SK-MEL-5 (cell line): Measurements from ENCODE around the gene MEI4. TPM values are rescaled to one million over a fixed set of nuclear protein-coding genes. Genes with fewer than 3 reads are reported as not detected.
A peak's percentile ranks its signal among the peaks of the same experiment; 100 is the strongest.
"Not testable (repeated sequence)": the region's sequence is repeated elsewhere in the genome, so short reads cannot be mapped to it uniquely, and the experiment has no call there.

ENCODE experiments used
- DNase-seq: peaks from one replicate; pipeline ENCODE4 v3.0.0-alpha.2; 2016; ENCODE audit warnings: low read depth, low spot score
- in situ Hi-C: cut with HindIII; loops from 2 replicates; pipeline ENCODE4 v1.10.0; 2016; ENCODE audit warnings: low sequenced_read_pairs, high pct_unique_total_duplicates, low pct_unique_long_range_greater_than_20kb
- total RNA-seq: library from RNA; depleted of rRNA; stranded (reverse); fragments of >200 nt; shearing (Covaris generic); gene quantifications from 2 replicates; pipeline ENCODE4 v1.2.3, GENCODE V29; 2014

Gene MEI4
- total RNA-seq, 1 experiment from 2014 or later = not detected

- DNase-seq = no peak
- in situ Hi-C loops = no loop called here
Observed at GRCh38 chr6:77666340-77666739, 13.5 kb downstream of the MEI4 start.

GRCh38 chr6:77666846-77667245 is 14.0 kb downstream of the MEI4 start:
- in situ Hi-C loops = no loop called here
- DNase-seq = no peak

GRCh38 chr6:77669913-77670312 is 17.1 kb downstream of the MEI4 start:
- DNase-seq = no peak
- in situ Hi-C loops = no loop called here

GRCh38 chr6:77674211-77674610 is 21.4 kb downstream of the MEI4 start:
- in situ Hi-C loops = no loop called here
- DNase-seq = no peak

- DNase-seq = no peak
- in situ Hi-C loops = no loop called here
Observed at GRCh38 chr6:77678048-77678447, 25.2 kb downstream of the MEI4 start.

GRCh38 chr6:77683515-77683914 is 30.7 kb downstream of the MEI4 start:
- in situ Hi-C loops = no loop called here
- no peak for DNase-seq

GRCh38 chr6:77686931-77687330 is 34.1 kb downstream of the MEI4 start:
- DNase-seq = no peak
- in situ Hi-C loops = no loop called here

- in situ Hi-C loops = no loop called here
- DNase-seq = no peak
Observed at GRCh38 chr6:77688649-77689048, 35.8 kb downstream of the MEI4 start.

- in situ Hi-C loops, DNase-seq: not testable (repeated sequence)
Observed at GRCh38 chr6:77700095-77700494, 47.3 kb downstream of the MEI4 start.

GRCh38 chr6:77707603-77708002 is 54.8 kb downstream of the MEI4 start:
- in situ Hi-C loops = no loop called here
- DNase-seq = no peak

- no peak for DNase-seq
- in situ Hi-C loops = no loop called here
Observed at GRCh38 chr6:77715588-77715987, 62.7 kb downstream of the MEI4 start.

- in situ Hi-C loops = no loop called here
- no peak for DNase-seq
Observed at GRCh38 chr6:77716311-77716710, 63.5 kb downstream of the MEI4 start.

GRCh38 chr6:77736010-77736409 is 83.2 kb downstream of the MEI4 start:
- in situ Hi-C loops, DNase-seq: not testable (repeated sequence)

GRCh38 chr6:77740380-77740779 is 87.5 kb downstream of the MEI4 start:
- in situ Hi-C loops = no loop called here
- DNase-seq = peak; percentile 35

- in situ Hi-C loops, DNase-seq: not testable (repeated sequence)
Observed at GRCh38 chr6:77752156-77752555, 99.3 kb downstream of the MEI4 start.

- in situ Hi-C loops = no loop called here
- DNase-seq = no peak
Observed at GRCh38 chr6:77762386-77762785, 109.5 kb downstream of the MEI4 start.

GRCh38 chr6:77763124-77763523 is 110.3 kb downstream of the MEI4 start:
- in situ Hi-C loops = no loop called here

GRCh38 chr6:77764364-77764763 is 111.5 kb downstream of the MEI4 start:
- in situ Hi-C loops = no loop called here
- no peak for DNase-seq

More at GRCh38 chr6:77763124-77763523, 110.3 kb downstream of the MEI4 start:
- DNase-seq = no peak

GRCh38 chr6:77773157-77773822 is 120.5 kb downstream of the MEI4 start:
- no peak for DNase-seq
- in situ Hi-C loops = no loop called here

- in situ Hi-C loops = no loop called here
- no peak for DNase-seq
Observed at GRCh38 chr6:77774457-77774856, 121.6 kb downstream of the MEI4 start.
